HG02970 (cell line): Measurements from ENCODE around the gene MT2A.

Experiments used
- ATAC-seq: cut with Tn5 transposase; IDR thresholded peaks from one replicate; pipeline ENCODE4 v1.9.1; 2021; ENCODE audit warnings: mild to moderate bottlenecking, moderate library complexity, moderate number of reproducible peaks; ENCODE audit not compliant: unreplicated experiment, low FRiP score

Gene MT2A

GRCh38 chr16:56594292-56594619 is 14.1 kb upstream of the MT2A start:
- no peak for ATAC-seq

- ATAC-seq, result no peak
Measured at GRCh38 chr16:56600398-56600999, 7.9 kb upstream of the MT2A start.

DNA sequence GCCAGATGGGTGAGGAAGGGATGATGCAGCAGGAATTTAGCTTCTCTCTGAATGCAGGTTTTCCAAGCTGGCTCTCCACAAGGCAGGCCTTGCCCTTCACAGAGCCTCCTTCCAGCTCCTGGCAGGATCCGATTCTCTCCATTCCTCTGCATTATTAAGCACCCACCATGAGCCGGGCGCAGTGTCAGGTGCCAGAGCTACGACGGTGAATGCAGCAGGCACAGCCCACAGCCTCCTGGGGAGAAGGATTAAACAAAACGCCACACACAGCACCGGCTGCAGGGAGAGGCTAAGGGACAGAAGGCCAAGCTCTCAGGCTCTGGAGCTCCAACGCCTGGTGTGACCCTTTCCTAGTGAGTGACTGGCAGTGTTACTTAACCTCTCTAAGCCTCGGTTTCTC is 7.1 kb upstream of the MT2A start:
- ATAC-seq, result no peak

DNA sequence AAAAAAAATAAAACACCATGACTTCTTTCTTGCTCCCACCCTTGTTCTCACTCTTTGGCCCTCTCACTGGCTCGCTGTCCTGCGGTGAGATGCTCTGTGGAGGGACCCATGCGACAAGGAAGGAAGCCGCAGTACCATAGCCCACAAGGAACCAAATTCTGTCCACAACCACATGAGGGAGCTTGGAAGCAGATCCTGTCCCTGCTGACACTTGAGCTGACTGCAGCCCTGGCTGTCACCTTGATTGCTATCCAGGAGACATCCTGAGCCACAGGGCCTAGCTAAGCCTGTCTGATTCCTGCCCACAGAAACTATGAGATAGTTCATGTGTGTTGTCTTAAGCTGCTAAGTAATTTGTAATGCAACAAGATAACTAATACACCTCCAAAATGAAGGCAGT is 4.8 kb upstream of the MT2A start:
- ATAC-seq, result no peak

DNA sequence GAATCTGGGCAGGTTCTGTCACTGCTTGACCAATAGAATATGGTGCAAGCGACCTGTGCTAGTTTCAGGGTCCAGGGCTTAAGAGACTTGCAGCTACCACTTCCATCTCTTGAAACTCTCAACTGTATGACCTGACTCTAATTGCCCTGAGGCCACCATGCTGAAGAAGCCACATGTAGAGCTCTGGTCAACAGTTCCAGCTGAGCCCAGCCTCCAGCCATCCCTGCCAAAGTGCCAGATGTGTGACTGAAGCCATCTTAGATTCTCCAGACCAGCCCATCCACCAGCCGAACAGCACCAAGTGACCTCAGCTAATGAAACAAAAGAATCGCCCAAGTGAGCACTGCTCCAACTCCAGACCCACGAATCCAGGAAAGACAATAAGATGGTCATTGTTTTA is 3.4 kb upstream of the MT2A start:
- no peak for ATAC-seq

GRCh38 chr16:56605475-56605874 is 2.9 kb upstream of the MT2A start:
- no peak for ATAC-seq

DNA sequence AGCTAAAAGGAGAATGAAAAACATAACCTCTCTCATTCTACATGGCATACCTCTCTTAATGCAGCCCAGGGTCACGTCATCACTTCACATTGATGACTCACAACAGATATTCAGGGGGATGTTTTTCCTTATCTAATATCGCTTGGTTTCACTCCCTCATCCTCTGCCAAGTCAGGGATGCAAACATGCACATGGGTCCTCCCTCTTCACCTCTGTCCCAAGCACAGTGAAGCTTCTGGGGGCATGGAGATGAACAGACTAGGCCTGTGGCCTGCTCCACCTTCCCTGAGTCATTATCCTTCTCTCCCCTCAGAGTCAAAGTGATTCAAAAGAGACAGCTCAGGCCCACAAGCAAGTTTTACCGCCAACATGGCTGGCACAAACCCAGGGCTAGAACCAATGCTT is 2.3 kb upstream of the MT2A start:
- no peak for ATAC-seq

- no peak for ATAC-seq
Measured at GRCh38 chr16:56606476-56607108, 1.8 kb upstream of the MT2A start.

GRCh38 chr16:56607109-56607618 is 1.2 kb upstream of the MT2A start:
- ATAC-seq, result no peak

GRCh38 chr16:56607675-56608042 is 725 bp upstream of the MT2A start:
- ATAC-seq, result no peak

GRCh38 chr16:56608876-56609462 is 585 bp downstream of the MT2A start:
- ATAC-seq, result no peak

GRCh38 chr16:56609463-56609921 is 1.1 kb downstream of the MT2A start:
- ATAC-seq, result no peak

DNA sequence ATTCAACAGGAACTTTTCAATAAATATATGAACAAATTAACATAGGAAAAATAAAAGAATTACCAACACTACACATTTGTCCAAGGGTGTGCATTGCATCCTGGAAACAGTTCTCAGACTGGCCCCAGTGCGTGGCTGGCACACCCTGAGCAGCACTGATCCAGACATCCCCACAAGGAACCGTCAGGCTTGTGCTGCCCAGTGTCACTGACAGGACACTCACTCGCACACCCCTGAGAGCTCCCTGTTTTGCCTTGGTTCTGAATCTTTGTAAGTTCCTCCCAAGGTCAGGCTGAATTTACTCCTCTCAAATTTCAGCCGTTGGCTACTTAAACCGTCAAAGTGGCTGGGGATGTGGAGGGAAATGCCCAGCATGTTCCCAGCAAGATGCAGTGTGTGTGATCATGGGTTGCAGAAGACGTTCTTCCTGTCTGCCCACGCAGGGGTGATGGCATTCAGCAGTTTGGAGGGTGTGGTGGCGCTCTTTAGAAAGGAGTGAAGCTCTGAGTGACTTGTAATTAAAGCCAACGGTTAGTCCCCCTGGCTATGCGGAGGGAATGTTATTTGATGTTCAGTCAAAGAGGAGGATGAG is 1.7 kb downstream of the MT2A start:
- no peak for ATAC-seq

DNA sequence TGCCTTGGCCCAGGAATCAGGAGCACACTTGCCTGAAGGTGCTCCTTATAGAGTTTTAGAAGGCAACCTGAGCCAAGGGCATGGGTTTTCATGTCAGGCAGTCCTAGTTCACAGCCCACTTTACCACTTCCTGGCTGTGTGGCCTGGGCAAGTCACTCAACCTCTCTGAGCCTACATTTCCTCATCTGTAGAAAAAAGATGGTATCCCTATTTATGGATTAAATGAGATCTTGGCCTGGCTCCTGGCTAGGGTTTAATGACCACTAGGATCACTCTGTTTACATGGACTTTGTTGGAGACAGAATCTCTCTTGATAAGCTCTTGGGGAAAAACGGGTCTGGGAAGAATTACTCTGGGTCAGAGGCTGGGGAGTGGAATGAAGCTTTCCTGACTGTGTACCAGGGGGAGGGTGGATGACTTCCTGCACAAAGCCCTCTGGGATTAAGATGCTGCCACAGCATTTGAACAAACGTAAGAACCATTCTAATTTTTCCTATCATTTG is 2.3 kb downstream of the MT2A start:
- ATAC-seq, result no peak

DNA sequence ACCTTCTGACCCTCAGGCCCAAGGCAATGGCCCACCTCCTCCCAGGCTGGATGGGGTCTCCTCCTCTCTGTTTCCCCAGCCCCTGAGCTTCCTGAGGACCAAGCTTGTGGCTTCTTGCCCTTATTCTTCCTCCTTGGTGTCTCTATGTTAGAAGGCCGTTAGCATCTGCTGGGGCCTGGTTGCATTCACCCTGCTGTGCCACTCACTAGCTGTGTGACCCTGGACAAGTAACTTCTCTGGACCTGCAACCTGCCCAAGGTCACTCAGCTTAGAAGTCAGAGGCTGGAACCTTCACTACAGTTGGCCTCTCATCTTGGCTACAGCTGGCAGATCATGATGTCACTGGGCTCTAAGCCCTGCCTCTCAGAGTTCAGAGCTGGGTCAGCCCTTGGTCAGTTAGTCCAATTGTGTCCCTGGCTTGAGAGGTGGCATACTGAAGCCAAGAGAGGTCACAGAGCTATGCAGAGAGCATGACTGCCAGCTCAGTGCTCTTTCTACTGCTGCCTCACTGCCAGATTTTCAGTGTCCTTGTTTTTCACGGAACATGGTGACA is 3.0 kb downstream of the MT2A start:
- no peak for ATAC-seq

DNA sequence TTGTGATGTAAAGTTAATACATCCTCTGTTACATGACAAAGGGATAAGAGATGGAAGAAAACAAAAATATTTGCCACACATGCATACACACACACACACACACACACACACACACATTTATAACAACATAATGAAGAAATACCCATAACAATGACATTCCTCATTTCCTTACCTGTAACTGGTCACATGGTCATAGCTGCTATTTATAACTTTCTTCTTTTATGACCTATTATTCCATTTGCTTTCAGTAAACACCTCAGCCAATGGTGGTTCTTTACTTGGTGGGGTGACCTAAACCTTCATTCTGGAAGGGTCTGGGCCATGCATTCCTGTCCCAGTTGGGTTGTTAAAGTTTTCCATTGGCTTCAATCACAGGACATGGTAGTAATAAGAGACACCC is 5.3 kb downstream of the MT2A start:
- ATAC-seq, result no peak

- no peak for ATAC-seq
Measured at GRCh38 chr16:56614549-56614991, 6.2 kb downstream of the MT2A start.

DNA sequence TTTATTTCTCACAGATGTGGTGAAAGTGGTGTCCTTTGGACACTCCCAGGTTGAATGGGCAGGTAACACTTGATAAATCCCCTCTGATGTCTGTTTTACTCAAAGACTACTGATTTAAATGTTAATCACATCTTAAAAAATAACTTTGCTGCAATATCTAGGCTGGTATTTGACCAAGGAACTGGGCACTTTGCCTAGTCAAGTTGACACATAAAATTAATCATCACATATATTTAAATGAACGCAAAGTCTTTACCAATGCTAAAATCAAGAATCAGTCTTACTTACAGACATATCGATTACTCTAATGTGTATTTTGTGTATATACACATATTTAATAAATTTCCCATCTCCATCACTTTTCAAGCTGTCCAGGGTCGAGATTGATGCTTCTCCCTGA is 7.0 kb downstream of the MT2A start:
- no peak for ATAC-seq

- ATAC-seq, result no peak
Measured at GRCh38 chr16:56616608-56617211, 8.3 kb downstream of the MT2A start.

DNA sequence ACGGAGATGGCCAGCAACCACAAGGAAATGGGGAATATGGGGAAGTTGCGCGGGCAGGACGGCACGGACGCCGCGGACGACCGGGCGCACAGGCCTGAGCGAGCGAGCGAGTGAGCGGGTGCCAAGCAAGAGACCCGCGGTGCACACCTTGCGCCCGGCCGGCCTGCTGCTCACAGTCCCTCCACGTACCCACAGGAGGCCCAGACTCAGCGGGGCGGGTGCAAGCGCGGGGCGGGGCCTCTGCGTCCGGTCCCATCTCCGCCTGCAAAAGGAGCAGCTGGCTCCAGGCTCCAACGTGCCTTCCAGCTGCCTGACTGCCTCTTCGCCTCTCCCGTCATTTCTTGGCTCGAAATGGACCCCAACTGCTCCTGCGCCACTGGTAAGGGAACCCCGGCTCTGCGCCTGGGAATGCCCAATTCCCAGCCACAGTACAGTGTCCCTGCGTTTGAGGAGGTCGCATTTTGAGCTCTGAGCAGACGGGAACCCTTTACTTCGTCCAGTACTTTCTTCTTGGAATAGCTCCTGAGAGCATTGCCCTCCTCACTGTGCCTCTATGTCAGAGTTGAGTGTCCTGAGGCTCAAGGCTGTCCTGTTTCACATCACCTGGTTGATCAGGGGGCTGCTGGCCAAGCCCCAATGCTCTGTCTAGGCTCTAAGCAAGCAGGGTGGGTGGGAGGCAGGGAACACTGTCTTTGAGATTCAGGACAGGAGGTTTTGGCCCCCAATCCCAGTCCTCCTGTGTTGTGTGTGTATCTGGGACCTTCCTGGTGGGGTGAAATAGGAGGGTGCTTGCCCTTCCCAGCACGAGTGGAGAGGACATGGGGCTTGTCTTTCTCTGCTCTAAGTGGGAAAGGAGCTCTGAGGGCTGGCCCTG is 9.1 kb downstream of the MT2A start:
- no peak for ATAC-seq
